Measurements from ENCODE around the gene ZNRF2. TPM values are rescaled to one million over a fixed set of nuclear protein-coding genes. Genes with fewer than 3 reads are reported as not detected.
"Not testable (repeated sequence)": the region's sequence is repeated elsewhere in the genome, so short reads cannot be mapped to it uniquely, and the experiment has no call there.

Gene ZNRF2
- total RNA-seq, 3 donors from 2014 or later, result 34.0 to 53.3 (median 40.5) TPM

GRCh38 chr7:30264052-30264451 lies 20.3 kb upstream of the ZNRF2 start:
- ATAC-seq (no peak), DNase-seq (no peak)
- Histone ChIP-seq H3K9me3 (no peaks in the 10 kb centered on the region), H3K4me3 (no peak overlapping the region), H3K36me3 (ENCODE audit: low read depth) (no peaks in the 10 kb centered on the region), H3K4me1 (ENCODE audit: low read depth) (peaks cover 4% of the 10 kb centered on the region)
- TF ChIP-seq CTCF (IDR thresholded peaks at IDR 0.05), result no peak
- intact Hi-C loops (cut with DNase I, micrococcal nuclease), result no loop called here

DNA sequence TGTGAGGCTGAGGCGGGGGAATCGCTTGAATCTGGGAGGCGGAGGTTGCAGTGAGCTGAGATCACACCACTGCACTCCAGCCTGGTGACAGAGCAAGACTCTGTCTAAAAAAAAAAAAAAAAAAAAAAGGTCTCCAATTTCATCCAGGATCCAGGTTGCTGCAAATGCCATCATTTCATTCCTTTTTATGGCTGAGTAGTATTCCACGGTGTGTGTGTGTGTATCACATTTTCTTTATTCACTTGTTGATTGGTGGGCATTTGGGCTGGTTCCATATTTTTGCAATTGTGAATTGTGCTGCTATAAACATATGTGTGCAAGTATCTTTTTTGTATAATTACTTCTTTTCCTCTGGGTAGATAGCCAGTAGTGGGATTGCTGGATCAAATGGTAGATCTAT lies 19.2 kb upstream of the ZNRF2 start:
- intact Hi-C loops (cut with DNase I, micrococcal nuclease); ATAC-seq; H3K9me3 ChIP-seq; H3K36me3 ChIP-seq (ENCODE audit: low read depth); DNase-seq; H3K4me1 ChIP-seq (ENCODE audit: low read depth); H3K4me3 ChIP-seq: not testable (repeated sequence)

GRCh38 chr7:30266686-30267085 lies 17.7 kb upstream of the ZNRF2 start:
- ATAC-seq (no peak), DNase-seq (no peak)
- Histone ChIP-seq H3K9me3 (no peaks in the 10 kb centered on the region), H3K4me1 (ENCODE audit: low read depth) (peaks cover 4% of the 10 kb centered on the region), H3K4me3 (no peak overlapping the region), H3K36me3 (ENCODE audit: low read depth) (no peaks in the 10 kb centered on the region)
- no peak for TF ChIP-seq CTCF (IDR thresholded peaks at IDR 0.05)
- intact Hi-C loops (cut with DNase I, micrococcal nuclease), result no loop called here

DNA sequence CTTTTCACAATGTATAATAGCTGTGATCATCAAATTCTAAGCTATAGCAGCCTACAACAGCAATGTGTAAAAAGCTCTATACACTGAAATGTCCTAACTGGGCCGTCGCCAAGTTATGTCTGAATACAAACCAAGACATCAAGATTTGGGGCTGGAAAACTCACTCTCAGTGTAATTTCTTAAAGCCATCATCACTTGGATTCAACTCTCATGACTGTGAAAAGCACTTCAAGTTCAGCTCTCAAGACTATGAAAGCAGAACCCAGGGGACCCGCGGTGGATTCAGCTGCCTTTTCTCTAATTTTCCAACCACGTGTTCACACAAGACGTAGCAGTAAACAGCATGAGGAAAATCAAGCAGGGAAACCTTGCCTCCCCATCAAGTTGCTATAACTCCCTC lies 15.8 kb upstream of the ZNRF2 start:
- Histone ChIP-seq H3K4me1 (ENCODE audit: low read depth) (no peaks in the 10 kb centered on the region), H3K36me3 (ENCODE audit: low read depth) (no peaks in the 10 kb centered on the region), H3K4me3 (no peak overlapping the region), H3K9me3 (no peaks in the 10 kb centered on the region)
- ATAC-seq (no peak), DNase-seq (no peak)
- TF ChIP-seq CTCF (IDR thresholded peaks at IDR 0.05), result no peak
- intact Hi-C loops (cut with DNase I, micrococcal nuclease), result no loop called here

- DNase-seq (no peak), ATAC-seq (no peak)
- intact Hi-C loops (cut with DNase I, micrococcal nuclease), result no loop called here
- H3K9me3 ChIP-seq, result no peaks in the 10 kb centered on the region
- H3K36me3 ChIP-seq (ENCODE audit: low read depth), result no peaks in the 10 kb centered on the region
- TF ChIP-seq CTCF (IDR thresholded peaks at IDR 0.05), result no peak
- no peak overlapping the region for H3K4me3 ChIP-seq
- H3K4me1 ChIP-seq (ENCODE audit: low read depth), result no peaks in the 10 kb centered on the region
Observed at GRCh38 chr7:30269490-30269889, 14.9 kb upstream of the ZNRF2 start.

DNA sequence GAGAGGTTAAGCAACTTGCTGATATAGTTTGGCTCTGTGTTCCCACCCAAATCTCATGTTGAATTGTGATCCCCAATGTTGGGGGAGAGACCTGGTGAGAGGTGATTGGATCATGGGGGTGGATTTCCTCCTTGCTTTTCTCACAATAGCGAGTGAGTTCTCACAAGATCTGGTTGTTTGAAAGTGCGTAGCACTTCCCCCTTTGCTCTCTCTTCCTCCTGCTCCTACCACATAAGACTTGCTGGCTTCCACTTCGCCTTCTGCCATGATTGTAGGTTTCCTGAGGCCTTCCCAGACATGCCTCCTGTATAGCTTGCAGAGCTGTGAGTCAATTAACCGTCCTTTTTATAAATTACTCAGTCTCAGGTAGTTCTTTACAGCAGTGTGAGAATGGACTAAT lies 13.5 kb upstream of the ZNRF2 start:
- Histone ChIP-seq H3K9me3 (no peaks in the 10 kb centered on the region), H3K4me1 (ENCODE audit: low read depth) (no peaks in the 10 kb centered on the region), H3K4me3 (no peak overlapping the region), H3K36me3 (ENCODE audit: low read depth) (no peaks in the 10 kb centered on the region)
- intact Hi-C loops (cut with DNase I, micrococcal nuclease), result loop anchor here (10.0 kb wide), 2 partner anchors 106 to 144 kb away; no protein-coding TSS in a partner anchor
- no peak for ATAC-seq
- DNase-seq, result no peak
- no peak for TF ChIP-seq CTCF (IDR thresholded peaks at IDR 0.05)
